Measurements from ENCODE around the gene SBNO1. TPM values are rescaled to one million over a fixed set of nuclear protein-coding genes. Genes with fewer than 3 reads are reported as not detected.
"Not testable (repeated sequence)": the region's sequence is repeated elsewhere in the genome, so short reads cannot be mapped to it uniquely, and the experiment has no call there.

SBNO1 gene
- total and polyA plus RNA-seq, 8 donors, result 26.5 to 32.1 (median 28.8) TPM

- DNase-seq (peak in 1 of 4 donors; percentile 10), ATAC-seq (no peak)
- intact Hi-C loops (cut with DNase I), result no loop called here
- no peaks in the 10 kb centered on the region for H3K27me3 ChIP-seq
- H3K36me3 ChIP-seq, result peaks cover 0 to 43% of the 10 kb centered on the region in 2 donors
- H3K9me3 ChIP-seq, result no peaks in the 10 kb centered on the region
- peaks cover 0 to 10% of the 10 kb centered on the region in 2 donors for H3K4me1 ChIP-seq
- H3K27ac ChIP-seq, result peak overlapping the region; percentile 63 to 65
- no peak overlapping the region for H3K4me3 ChIP-seq
- no peak for TF ChIP-seq CTCF (IDR thresholded peaks at IDR 0.05)
Observed at GRCh38 chr12:123251403-123252076, 113.1 kb downstream of the SBNO1 start.

- peak overlapping the region; percentile 63 to 65 for H3K27ac ChIP-seq
- no peak overlapping the region for H3K4me3 ChIP-seq
- peak in 2 of 4 donors; percentile 77 to 78 for DNase-seq
- peaks cover 0 to 35% of the 10 kb centered on the region in 2 donors for H3K36me3 ChIP-seq
- peak; percentile 82 for ATAC-seq
- intact Hi-C loops (cut with DNase I), result no loop called here
- no peaks in the 10 kb centered on the region for H3K9me3 ChIP-seq
- H3K27me3 ChIP-seq, result no peaks in the 10 kb centered on the region
- H3K4me1 ChIP-seq, result peaks cover 0 to 10% of the 10 kb centered on the region in 2 donors
- TF ChIP-seq CTCF (IDR thresholded peaks at IDR 0.05), result no peak
Observed at GRCh38 chr12:123250471-123251383, 113.9 kb downstream of the SBNO1 start.

- H3K9me3 ChIP-seq; H3K27me3 ChIP-seq; H3K27ac ChIP-seq; intact Hi-C loops (cut with DNase I); ATAC-seq; H3K4me3 ChIP-seq: not testable (repeated sequence)
- peaks cover 0 to 10% of the 10 kb centered on the region in 2 donors for H3K4me1 ChIP-seq
- peak in 1 of 4 donors; percentile 73 for DNase-seq
- H3K36me3 ChIP-seq, result peaks cover 0 to 19% of the 10 kb centered on the region in 2 donors
Observed at GRCh38 chr12:123248996-123249741, 115.5 kb downstream of the SBNO1 start.

GRCh38 chr12:123248129-123248528 lies 116.5 kb downstream of the SBNO1 start:
- H3K27me3 ChIP-seq; ATAC-seq; H3K27ac ChIP-seq; H3K9me3 ChIP-seq; H3K4me3 ChIP-seq; intact Hi-C loops (cut with DNase I); DNase-seq: not testable (repeated sequence)
- Histone ChIP-seq H3K36me3 (peaks cover 0 to 11% of the 10 kb centered on the region in 2 donors), H3K4me1 (peaks cover 0 to 10% of the 10 kb centered on the region in 2 donors)

GRCh38 chr12:123245678-123246077 lies 119.0 kb downstream of the SBNO1 start:
- Histone ChIP-seq H3K27ac (no peak overlapping the region), H3K9me3 (no peaks in the 10 kb centered on the region), H3K27me3 (no peaks in the 10 kb centered on the region), H3K36me3 (peaks cover 0 to 26% of the 10 kb centered on the region in 2 donors), H3K4me3 (no peak overlapping the region), H3K4me1 (peaks cover 0 to 17% of the 10 kb centered on the region in 2 donors)
- intact Hi-C loops (cut with DNase I), result no loop called here
- TF ChIP-seq CTCF (IDR thresholded peaks at IDR 0.05), result no peak
- no peak for DNase-seq
- ATAC-seq, result no peak

All from left lung (tissue), 10 donors.